Uterus (tissue), 2 donors: Measurements from ENCODE around the gene NISCH.

Source experiments
- POLR2A ChIP-seq, 2 donors: fragments of 450-650 bp; IDR thresholded peaks; one replicate each; pipeline ENCODE4 v1.6.1; 2016; ENCODE audit warnings: antibody characterized with exemption in 2 of 2, mild to moderate bottlenecking in 1 of 2, moderate library complexity in 1 of 2
- TF ChIP-seq, protein P1 (sequence below), 4 experiments: fragments of 200-600 bp in 2 of 4; fragments of 450-650 bp in 2 of 4; sonication (generic) in 2 of 4; IDR thresholded peaks; one replicate each; pipeline ENCODE4 v1.5.1; 2016 to 2019; ENCODE audit warnings: antibody characterized with exemption in 4 of 4, mild to moderate bottlenecking in 2 of 4, moderate library complexity in 1 of 4

GRCh38 chr3:52435246-52436101, 19.9 kb upstream of the NISCH start:
- no peak for TF ChIP-seq POLR2A (IDR thresholded peaks at IDR 0.05)
- TF ChIP-seq, protein P1, sequence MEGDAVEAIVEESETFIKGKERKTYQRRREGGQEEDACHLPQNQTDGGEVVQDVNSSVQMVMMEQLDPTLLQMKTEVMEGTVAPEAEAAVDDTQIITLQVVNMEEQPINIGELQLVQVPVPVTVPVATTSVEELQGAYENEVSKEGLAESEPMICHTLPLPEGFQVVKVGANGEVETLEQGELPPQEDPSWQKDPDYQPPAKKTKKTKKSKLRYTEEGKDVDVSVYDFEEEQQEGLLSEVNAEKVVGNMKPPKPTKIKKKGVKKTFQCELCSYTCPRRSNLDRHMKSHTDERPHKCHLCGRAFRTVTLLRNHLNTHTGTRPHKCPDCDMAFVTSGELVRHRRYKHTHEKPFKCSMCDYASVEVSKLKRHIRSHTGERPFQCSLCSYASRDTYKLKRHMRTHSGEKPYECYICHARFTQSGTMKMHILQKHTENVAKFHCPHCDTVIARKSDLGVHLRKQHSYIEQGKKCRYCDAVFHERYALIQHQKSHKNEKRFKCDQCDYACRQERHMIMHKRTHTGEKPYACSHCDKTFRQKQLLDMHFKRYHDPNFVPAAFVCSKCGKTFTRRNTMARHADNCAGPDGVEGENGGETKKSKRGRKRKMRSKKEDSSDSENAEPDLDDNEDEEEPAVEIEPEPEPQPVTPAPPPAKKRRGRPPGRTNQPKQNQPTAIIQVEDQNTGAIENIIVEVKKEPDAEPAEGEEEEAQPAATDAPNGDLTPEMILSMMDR (IDR thresholded peaks at IDR 0.05), result no peak
